ENCODE results near the gene LNX1.
"Not testable (repeated sequence)": the region's sequence is repeated elsewhere in the genome, so short reads cannot be mapped to it uniquely, and the experiment has no call there.

The LNX1 gene

GRCh38 chr4:53455766-53456165 lies 135.5 kb downstream of the LNX1 start:
- DNase-seq: no peak

- no peak for DNase-seq
These were observed 137.9 kb downstream of the LNX1 start for GRCh38 chr4:53453385-53453784.

GRCh38 chr4:53450773-53451172 lies 140.5 kb downstream of the LNX1 start:
- DNase-seq: no peak

DNA sequence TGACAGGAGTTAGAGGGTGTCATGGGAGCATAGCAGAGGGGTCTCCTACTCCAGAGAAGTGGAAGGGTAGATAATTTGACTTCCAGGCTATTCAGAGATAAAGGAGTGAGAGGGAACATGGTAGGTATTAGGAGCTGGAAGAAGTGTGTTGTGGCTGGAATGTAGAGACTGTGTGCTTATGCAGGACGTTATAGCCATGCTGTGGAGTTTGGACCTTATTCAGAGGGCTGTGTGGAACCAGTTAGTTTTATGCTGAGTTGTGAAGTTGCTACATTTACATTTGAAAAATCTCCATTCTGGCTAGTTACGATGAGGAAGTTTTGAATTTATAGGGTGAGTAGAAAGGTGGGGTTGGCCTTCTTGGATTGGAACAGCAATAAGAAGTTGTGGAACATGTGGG lies 146.3 kb downstream of the LNX1 start:
- no peak for DNase-seq

DNA sequence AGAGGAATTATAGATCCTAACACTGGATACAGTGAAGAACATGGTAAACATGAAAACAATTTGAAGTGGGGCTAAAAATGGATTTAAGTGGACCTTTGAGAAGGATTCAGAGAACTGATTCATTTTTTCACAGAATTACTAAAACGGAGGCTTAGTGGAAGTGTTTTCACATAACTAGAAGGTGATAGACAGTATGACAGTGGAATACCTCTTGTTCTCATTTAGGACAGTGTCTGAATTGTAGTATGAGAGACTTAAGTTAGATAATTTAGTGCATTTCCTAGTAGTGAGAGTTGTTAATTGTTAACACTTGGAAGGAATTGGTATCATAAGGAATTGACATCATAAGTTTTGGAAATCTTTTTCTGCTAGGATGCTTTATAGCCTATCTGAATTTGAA lies 149.7 kb downstream of the LNX1 start:
- DNase-seq: no peak

GRCh38 chr4:53436251-53436650 lies 155.0 kb downstream of the LNX1 start:
- DNase-seq: no peak

- no peak for DNase-seq
These were observed 158.5 kb downstream of the LNX1 start for GRCh38 chr4:53432528-53433424.

- no peak for DNase-seq
These were observed 160.2 kb downstream of the LNX1 start for GRCh38 chr4:53431052-53431451.

GRCh38 chr4:53427366-53427765 lies 163.9 kb downstream of the LNX1 start:
- DNase-seq: no peak

GRCh38 chr4:53424280-53424679 lies 167.0 kb downstream of the LNX1 start:
- no peak for DNase-seq

DNA sequence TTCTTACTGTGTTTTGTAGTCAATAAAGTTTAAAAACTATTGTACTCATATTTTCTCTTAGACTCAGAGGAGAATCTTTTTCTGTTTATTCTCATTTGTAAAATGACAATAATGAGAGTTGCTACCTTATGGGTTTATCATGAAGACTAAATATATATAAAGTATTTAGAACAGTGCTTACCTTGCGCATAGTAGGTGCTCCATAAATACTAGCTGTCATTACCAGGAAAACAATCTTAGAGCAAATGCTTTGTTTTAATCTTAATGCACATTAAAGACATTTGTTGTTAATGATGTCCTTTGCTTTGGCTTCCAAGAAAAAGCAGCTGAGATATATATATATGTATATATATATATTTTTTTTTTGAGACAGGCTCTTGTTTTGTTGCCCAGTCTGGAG lies 168.9 kb downstream of the LNX1 start:
- DNase-seq: no peak

DNA sequence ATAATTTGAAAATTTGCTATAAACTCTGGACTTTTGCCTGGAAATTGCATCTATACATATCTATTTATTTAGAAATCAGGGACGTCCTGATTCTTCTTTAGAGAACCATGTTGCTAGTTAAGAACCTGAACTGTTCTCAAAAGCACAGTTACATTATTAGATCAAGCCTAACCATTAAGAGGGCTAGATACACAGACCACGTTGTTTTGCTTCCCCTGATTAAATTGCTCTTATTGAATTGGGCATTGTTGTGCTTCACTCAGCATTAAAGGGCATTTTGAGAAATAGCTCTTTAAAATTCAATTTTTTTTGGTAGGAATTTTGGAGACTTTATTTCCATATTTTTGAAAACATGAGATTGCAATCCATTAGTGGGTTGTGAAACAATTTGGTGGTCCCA lies 169.5 kb downstream of the LNX1 start:
- DNase-seq: no peak

GRCh38 chr4:53419208-53419607 lies 172.1 kb downstream of the LNX1 start:
- DNase-seq: no peak

GRCh38 chr4:53409479-53409878 lies 181.8 kb downstream of the LNX1 start:
- DNase-seq: not testable (repeated sequence)
